ENCODE results near the gene GNPNAT1. TPM values are rescaled to one million over a fixed set of nuclear protein-coding genes. Genes with fewer than 3 reads are reported as not detected.
A peak's percentile ranks its signal among the peaks of the same experiment; 100 is the strongest.

The GNPNAT1 gene
- total and polyA plus RNA-seq, 2 donors (not counting 1 experiment from before 2014, with no cell fraction given) = 2.1 to 7.8 TPM

DNA sequence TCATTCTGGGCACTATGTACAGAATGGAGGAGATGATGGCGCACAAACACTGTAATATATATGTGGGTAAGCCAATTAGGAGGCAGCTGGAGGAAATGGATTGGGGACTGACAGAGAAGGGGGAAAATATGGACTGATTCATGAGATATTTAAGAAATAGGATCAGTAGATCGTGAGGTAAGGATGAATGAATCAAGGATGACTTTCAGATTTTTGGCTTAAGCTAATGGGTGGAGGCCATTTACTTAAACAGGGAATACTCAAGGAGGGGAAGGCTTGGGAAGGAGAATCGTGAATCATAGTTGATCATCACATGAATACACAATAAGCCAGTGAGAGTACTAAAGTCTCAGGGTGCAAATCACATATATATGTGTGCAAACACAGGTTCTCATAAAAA lies 11.2 kb upstream of the GNPNAT1 start:
- no peak overlapping the region for H3K4me3 ChIP-seq (ENCODE audit: control extremely low read depth in 1 of 5, extremely low read depth in 1 of 5, insufficient read depth in 1 of 5, low read depth in 2 of 5, low read length in 4 of 5)
- no peak for DNase-seq
- no peak for ATAC-seq (ENCODE audit: low read depth)
- no peak overlapping the region for H3K27ac ChIP-seq (ENCODE audit: low read length in 2 of 2)
- H3K36me3 ChIP-seq (replicated peaks in 1 of 2; ENCODE audit: control extremely low read depth in 1 of 2, control insufficient read depth in 1 of 2, extremely low read depth in 1 of 2, insufficient read depth in 2 of 2, low read length in 1 of 2) = no peaks in the 10 kb centered on the region
- no peak for TF ChIP-seq CTCF (IDR thresholded peaks at IDR 0.05)
- TF ChIP-seq EZH2 (IDR thresholded peaks at IDR 0.05; ENCODE audit: borderline replicate concordance, insufficient read depth, low read depth, low read length, poor library complexity, severe bottlenecking) = no peak
- Mint-ChIP-seq H3K27ac (no peak overlapping the region), H3K4me1 (peaks cover 7% of the 10 kb centered on the region), H3K9me3 (ENCODE audit: insufficient read depth) (no peaks in the 10 kb centered on the region), H3K4me3 (no peak overlapping the region), H3K27me3 (no peaks in the 10 kb centered on the region)
- H3K4me1 ChIP-seq (ENCODE audit: control insufficient read depth in 2 of 2, insufficient read depth in 2 of 2, low read length in 2 of 2) = peaks cover 4% of the 10 kb centered on the region in 2 donors
- H2AFZ ChIP-seq (ENCODE audit: insufficient read depth, low read depth, low read length, poor library complexity, severe bottlenecking) = no peak overlapping the region
- no peak overlapping the region for H3K9ac ChIP-seq (ENCODE audit: low read length)
- intact Hi-C loops (cut with micrococcal nuclease) = no loop called here
- H3K79me2 ChIP-seq (ENCODE audit: control insufficient read depth, insufficient read depth, low read length) = no peaks in the 10 kb centered on the region
- ChIA-PET CTCF (no interaction called here), POLR2A (no interaction called here)
- H3K4me2 ChIP-seq (replicated peaks; ENCODE audit: low read depth, low read length, poor library complexity, severe bottlenecking) = no peak overlapping the region
- H4K20me1 ChIP-seq (ENCODE audit: control insufficient read depth, insufficient read depth, low read length, poor library complexity, severe bottlenecking) = no peaks in the 10 kb centered on the region
- peaks cover 0 to 3% (median 0%) of the 10 kb centered on the region in 3 donors for H3K9me3 ChIP-seq (ENCODE audit: control extremely low read depth in 1 of 3, control insufficient read depth in 2 of 3, insufficient read depth in 1 of 3, low read length in 2 of 3)
- no peaks in the 10 kb centered on the region for H3K27me3 ChIP-seq (replicated peaks in 1 of 4; ENCODE audit: control extremely low read depth in 1 of 4, control insufficient read depth in 3 of 4, insufficient read depth in 4 of 4, low read length in 3 of 4)
- WGBS (ENCODE audit: insufficient coverage) = 100% methylated on average over 2 of the region's 3 CpGs

DNA sequence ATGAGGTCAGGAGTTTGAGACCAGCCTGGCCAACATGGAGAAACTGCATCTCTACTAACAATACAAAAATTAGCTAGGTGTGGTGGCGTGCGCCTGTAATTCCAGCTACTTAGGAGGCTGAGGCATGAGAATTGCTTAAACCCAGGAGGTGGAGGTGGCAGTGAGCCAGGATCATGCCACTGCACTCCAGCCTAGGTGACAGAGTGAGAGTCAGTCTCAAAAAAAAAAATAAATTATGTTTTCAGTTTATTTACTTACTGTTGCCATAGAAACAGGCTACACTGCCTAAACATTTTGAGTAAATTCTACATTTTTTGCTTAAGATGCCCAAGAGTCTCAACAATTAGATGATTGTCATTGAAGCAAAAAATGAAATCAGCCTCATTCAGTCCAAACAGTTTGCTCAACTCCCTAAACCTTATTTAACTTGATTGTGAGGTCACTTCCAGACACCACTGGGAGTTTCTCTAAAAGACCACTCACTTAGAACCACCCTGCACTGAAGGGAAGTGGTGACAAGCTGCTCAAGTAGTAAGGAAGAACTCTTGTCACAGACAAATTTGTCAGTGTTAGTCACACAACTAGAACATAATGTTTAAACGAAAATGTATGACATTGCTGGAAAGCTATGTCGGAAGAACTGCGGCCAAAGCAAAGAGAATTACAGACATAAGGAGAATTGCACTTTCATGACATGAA lies 9.8 kb upstream of the GNPNAT1 start:
- no peak overlapping the region for H3K27ac Mint-ChIP-seq
- H3K4me3 Mint-ChIP-seq = no peak overlapping the region
- Histone ChIP-seq H3K79me2 (ENCODE audit: control insufficient read depth, insufficient read depth, low read length) (no peaks in the 10 kb centered on the region), H3K9me3 (ENCODE audit: control extremely low read depth in 1 of 3, control insufficient read depth in 2 of 3, insufficient read depth in 1 of 3, low read length in 2 of 3) (peaks cover 0 to 11% (median 0%) of the 10 kb centered on the region in 3 donors), H4K20me1 (ENCODE audit: control insufficient read depth, insufficient read depth, low read length, poor library complexity, severe bottlenecking) (no peaks in the 10 kb centered on the region), H2AFZ (ENCODE audit: insufficient read depth, low read depth, low read length, poor library complexity, severe bottlenecking) (no peak overlapping the region), H3K36me3 (replicated peaks in 1 of 2; ENCODE audit: control extremely low read depth in 1 of 2, control insufficient read depth in 1 of 2, extremely low read depth in 1 of 2, insufficient read depth in 2 of 2, low read length in 1 of 2) (no peaks in the 10 kb centered on the region), H3K27ac (ENCODE audit: low read length in 2 of 2) (no peak overlapping the region), H3K27me3 (replicated peaks in 1 of 4; ENCODE audit: control extremely low read depth in 1 of 4, control insufficient read depth in 3 of 4, insufficient read depth in 4 of 4, low read length in 3 of 4) (no peaks in the 10 kb centered on the region), H3K4me3 (ENCODE audit: control extremely low read depth in 1 of 5, extremely low read depth in 1 of 5, insufficient read depth in 1 of 5, low read depth in 2 of 5, low read length in 4 of 5) (no peak overlapping the region), H3K4me2 (replicated peaks; ENCODE audit: low read depth, low read length, poor library complexity, severe bottlenecking) (no peak overlapping the region), H3K9ac (ENCODE audit: low read length) (no peak overlapping the region), H3K4me1 (ENCODE audit: control insufficient read depth in 2 of 2, insufficient read depth in 2 of 2, low read length in 2 of 2) (peaks cover 4% of the 10 kb centered on the region in 2 donors)
- TF ChIP-seq EZH2 (IDR thresholded peaks at IDR 0.05; ENCODE audit: borderline replicate concordance, insufficient read depth, low read depth, low read length, poor library complexity, severe bottlenecking) = no peak
- no peak for TF ChIP-seq CTCF (IDR thresholded peaks at IDR 0.05)
- H3K27me3 Mint-ChIP-seq = no peaks in the 10 kb centered on the region
- ATAC-seq (ENCODE audit: low read depth) = no peak
- no CpG with 5 or more reads among the region's 5 CpGs for WGBS (ENCODE audit: insufficient coverage)
- CTCF ChIA-PET = no interaction called here
- H3K9me3 Mint-ChIP-seq (ENCODE audit: insufficient read depth) = no peaks in the 10 kb centered on the region
- intact Hi-C loops (cut with micrococcal nuclease) = no loop called here
- H3K4me1 Mint-ChIP-seq = peaks cover 9% of the 10 kb centered on the region
- POLR2A ChIA-PET = interaction anchor here (0.6 kb wide), 1 partner anchor 72 kb away, joined by 3 read pairs; no protein-coding TSS in a partner anchor
- peak; percentile 49 for DNase-seq

Data from B cell (primary cell).